ENCODE data around the gene KCNH6.

KCNH6 gene

GRCh38 chr17:63544467-63545301 lies 21.5 kb downstream of the KCNH6 start:
- no peak overlapping the region for H3K27ac ChIP-seq
- H3K4me1 ChIP-seq (ENCODE audit: control insufficient read depth in 1 of 2, insufficient read depth in 1 of 2, low read depth in 1 of 2, low read length in 1 of 2), result peaks cover 7 to 8% of the 10 kb centered on the region in 2 experiments
- H3K9me3 ChIP-seq, result no peaks in the 10 kb centered on the region
- no peak overlapping the region for H3K4me3 ChIP-seq (ENCODE audit: low read depth in 1 of 2, low read length in 1 of 2)
- TF ChIP-seq, protein P1, sequence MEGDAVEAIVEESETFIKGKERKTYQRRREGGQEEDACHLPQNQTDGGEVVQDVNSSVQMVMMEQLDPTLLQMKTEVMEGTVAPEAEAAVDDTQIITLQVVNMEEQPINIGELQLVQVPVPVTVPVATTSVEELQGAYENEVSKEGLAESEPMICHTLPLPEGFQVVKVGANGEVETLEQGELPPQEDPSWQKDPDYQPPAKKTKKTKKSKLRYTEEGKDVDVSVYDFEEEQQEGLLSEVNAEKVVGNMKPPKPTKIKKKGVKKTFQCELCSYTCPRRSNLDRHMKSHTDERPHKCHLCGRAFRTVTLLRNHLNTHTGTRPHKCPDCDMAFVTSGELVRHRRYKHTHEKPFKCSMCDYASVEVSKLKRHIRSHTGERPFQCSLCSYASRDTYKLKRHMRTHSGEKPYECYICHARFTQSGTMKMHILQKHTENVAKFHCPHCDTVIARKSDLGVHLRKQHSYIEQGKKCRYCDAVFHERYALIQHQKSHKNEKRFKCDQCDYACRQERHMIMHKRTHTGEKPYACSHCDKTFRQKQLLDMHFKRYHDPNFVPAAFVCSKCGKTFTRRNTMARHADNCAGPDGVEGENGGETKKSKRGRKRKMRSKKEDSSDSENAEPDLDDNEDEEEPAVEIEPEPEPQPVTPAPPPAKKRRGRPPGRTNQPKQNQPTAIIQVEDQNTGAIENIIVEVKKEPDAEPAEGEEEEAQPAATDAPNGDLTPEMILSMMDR (IDR thresholded peaks at IDR 0.05), result no peak
- peaks cover 10% of the 10 kb centered on the region for H3K27me3 ChIP-seq
- H3K36me3 ChIP-seq, result no peaks in the 10 kb centered on the region

DNA sequence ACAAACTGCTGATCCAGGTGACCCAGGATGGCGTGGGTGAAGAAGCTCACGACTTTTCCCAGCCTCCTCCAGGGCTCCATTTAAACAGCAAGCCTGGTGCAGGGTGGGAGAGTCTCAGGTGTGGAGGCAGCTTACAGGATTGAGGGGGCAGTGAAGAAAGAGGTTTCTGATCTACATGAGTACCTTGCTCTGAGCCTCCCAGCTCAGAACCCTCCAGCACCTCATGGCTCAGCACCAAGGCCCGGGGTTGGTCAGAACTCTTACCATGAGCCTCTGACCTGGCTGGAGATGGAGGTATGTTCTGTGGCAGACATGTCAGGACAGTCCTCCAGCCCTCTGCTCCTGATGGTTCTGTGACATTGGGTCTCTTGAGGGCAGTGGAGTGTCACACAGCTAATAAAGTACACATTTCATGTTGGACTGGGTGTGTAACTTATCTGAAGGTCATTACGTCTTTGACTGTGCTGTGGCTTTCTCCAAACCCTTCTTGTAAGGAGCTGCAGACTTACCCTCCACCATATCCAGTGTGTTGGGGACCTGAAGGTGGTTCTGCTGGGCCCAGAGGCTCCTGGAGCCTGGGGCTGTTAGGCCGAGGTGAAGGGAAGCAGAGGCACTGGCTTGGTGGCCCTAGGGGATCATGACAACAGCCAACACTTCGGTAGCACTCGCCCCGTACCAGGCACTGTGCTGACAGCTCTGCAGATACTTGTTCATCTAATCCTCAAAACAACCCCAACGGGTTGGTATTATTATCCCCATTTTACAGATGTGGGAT lies 23.3 kb downstream of the KCNH6 start:
- no peaks in the 10 kb centered on the region for H3K36me3 ChIP-seq
- H3K9me3 ChIP-seq, result no peaks in the 10 kb centered on the region
- no peak overlapping the region for H3K4me3 ChIP-seq (ENCODE audit: low read depth in 1 of 2, low read length in 1 of 2)
- TF ChIP-seq, protein P1 (IDR thresholded peaks at IDR 0.05), result no peak
- no peaks in the 10 kb centered on the region for H3K27me3 ChIP-seq
- H3K27ac ChIP-seq, result no peak overlapping the region
- H3K4me1 ChIP-seq (ENCODE audit: control insufficient read depth in 1 of 2, insufficient read depth in 1 of 2, low read depth in 1 of 2, low read length in 1 of 2), result peaks cover 16 to 21% of the 10 kb centered on the region in 2 experiments

DNA sequence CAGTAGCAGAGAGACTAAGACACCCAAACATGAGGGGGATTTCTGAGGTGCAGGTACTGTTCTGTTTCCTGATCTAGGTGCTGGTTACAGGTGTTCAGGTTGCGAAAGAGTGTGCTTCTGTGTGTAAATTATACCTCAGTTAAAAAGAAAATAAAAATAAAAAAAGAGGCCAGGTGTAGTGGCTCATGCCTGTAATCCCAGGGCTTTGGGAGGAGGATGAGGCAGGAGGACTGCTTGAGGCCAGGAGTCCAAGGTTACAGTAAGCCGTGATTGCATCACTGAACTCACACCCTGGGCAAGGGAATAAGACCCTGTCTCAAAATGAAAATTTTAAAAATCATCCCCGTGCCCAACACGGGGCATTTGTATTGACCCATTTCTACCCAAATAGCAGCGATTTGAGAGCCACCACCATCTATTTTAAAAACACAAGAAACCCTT lies 23.9 kb downstream of the KCNH6 start:
- Histone ChIP-seq H3K9me3 (no peaks in the 10 kb centered on the region), H3K4me1 (ENCODE audit: control insufficient read depth in 1 of 2, insufficient read depth in 1 of 2, low read depth in 1 of 2, low read length in 1 of 2) (peaks cover 22 to 27% of the 10 kb centered on the region in 2 experiments), H3K27ac (no peak overlapping the region), H3K4me3 (ENCODE audit: low read depth in 1 of 2, low read length in 1 of 2) (no peak overlapping the region), H3K27me3 (no peaks in the 10 kb centered on the region), H3K36me3 (no peaks in the 10 kb centered on the region)
- TF ChIP-seq, protein P1 (IDR thresholded peaks at IDR 0.05), result no peak

DNA sequence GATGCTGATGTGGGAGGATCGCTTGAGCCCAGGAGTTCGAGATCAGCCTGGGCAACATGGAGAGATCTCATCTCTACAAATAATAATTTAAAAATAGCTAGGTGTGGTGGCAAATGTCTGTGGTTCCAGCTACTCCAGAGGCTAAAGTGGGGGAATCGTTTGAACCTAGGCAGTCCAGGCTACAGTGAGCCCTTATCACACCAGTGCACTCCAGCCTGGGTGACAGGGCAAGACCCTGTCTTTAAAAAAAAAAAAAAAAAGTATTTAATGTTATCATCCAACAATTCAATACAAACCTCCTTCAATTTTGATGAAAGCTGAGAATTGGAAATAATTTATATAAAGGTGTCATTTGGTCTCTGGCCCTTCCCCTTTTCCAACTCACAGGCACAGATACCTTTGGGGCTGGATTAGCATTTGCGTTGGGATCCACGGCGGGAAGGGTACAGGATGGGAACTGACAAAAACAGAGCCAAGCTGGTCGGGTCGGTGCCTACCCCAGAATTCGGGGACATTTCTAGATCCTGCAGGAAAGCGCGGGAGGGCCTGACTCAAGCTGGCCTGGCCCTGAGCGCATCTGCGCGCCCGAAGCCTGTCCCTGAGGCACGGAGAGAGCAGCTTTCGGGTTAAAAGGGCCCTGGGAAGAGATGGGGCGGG lies 26.3 kb downstream of the KCNH6 start:
- peak overlapping the region; percentile 90 for H3K27ac ChIP-seq
- peak overlapping the region; percentile 93 to 98 for H3K4me3 ChIP-seq (ENCODE audit: low read depth in 1 of 2, low read length in 1 of 2)
- H3K4me1 ChIP-seq (ENCODE audit: control insufficient read depth in 1 of 2, insufficient read depth in 1 of 2, low read depth in 1 of 2, low read length in 1 of 2), result peaks cover 33 to 40% of the 10 kb centered on the region in 2 experiments
- TF ChIP-seq, protein P1 (IDR thresholded peaks at IDR 0.05), result no peak
- no peaks in the 10 kb centered on the region for H3K36me3 ChIP-seq
- H3K9me3 ChIP-seq, result no peaks in the 10 kb centered on the region
- H3K27me3 ChIP-seq, result no peaks in the 10 kb centered on the region

DNA sequence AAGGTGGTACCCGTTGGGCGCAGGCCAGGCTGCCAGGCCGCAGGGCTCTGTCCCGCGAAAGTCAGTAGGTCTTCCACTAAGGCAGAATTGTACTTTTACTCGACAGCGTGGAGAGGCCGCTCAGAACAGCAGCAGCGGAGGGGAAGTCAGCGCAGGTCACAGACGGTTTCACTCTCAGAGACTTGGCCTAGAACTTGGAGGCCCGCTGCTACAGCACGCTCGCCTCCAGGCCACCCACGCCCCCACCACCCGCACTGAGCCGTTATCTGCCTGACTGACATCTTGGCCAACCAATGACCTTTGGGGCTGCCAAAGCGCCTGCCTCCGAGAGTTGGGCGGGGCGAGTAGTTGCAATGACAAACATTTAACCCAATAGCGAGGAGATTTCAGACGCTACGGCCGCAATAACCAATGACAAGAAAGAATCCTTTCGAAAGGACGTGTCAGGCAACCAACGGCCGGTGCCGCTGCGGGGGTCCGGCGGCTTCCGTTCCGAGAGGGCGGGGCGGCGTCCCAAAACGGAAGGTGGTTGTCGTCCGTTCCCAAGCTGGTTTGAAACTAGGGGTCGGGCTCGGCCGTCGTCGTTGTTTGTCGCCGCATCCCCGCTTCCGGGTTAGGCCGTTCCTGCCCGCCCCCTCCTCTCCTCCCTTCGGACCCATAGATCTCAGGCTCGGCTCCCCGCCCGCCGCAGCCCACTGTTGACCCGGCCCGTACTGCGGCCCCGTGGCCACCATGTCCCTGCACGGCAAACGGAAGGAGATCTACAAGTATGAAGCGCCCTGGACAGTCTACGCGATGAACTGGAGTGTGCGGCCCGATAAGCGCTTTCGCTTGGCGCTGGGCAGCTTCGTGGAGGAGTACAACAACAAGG lies 27.0 kb downstream of the KCNH6 start, which contains the start of gene DCAF7:
DCAF7 (plus strand) TSS at position 532 of the 871 bp plus-strand sequence; CDS start at position 733, 201 bp downstream.
- H3K4me1 ChIP-seq (ENCODE audit: control insufficient read depth in 1 of 2, insufficient read depth in 1 of 2, low read depth in 1 of 2, low read length in 1 of 2), result peaks cover 34 to 43% of the 10 kb centered on the region in 2 experiments
- no peaks in the 10 kb centered on the region for H3K36me3 ChIP-seq
- no peaks in the 10 kb centered on the region for H3K27me3 ChIP-seq
- H3K4me3 ChIP-seq (ENCODE audit: low read depth in 1 of 2, low read length in 1 of 2), result peak within 1 kb of the TSS; percentile 93 to 98
- peak within 1 kb of the TSS; percentile 90 for H3K27ac ChIP-seq
- TF ChIP-seq, protein P1 (IDR thresholded peaks at IDR 0.05), result peak; percentile 25
- H3K9me3 ChIP-seq, result no peaks in the 10 kb centered on the region
